Stimulated activated naive CD8-positive, alpha-beta T cell treated with anti-CD3 and anti-CD28 coated beads, Interleukin-15, Interleukin-2, amounts not matched to agents 100 U/mL and 50 U/mL, for 24 hours (primary cell): ENCODE results near the gene PSAT1.
A peak's percentile ranks its signal among the peaks of the same experiment; 100 is the strongest.

Source experiments
- ATAC-seq: fragments of 150-1000 bp; cut with Tn5 transposase; one replicate; pipeline ENCODE4 v1.10.0; 2021
- DNase-seq: peaks from one replicate; pipeline ENCODE4 v3.0.0; 2021

Gene PSAT1

GRCh38 chr9:78365748-78366697 is 69.1 kb downstream of the PSAT1 start:
- ATAC-seq = no peak
- no peak for DNase-seq

GRCh38 chr9:78366827-78367226 is 69.9 kb downstream of the PSAT1 start:
- DNase-seq (no peak), ATAC-seq (no peak)

GRCh38 chr9:78368236-78368635 is 71.3 kb downstream of the PSAT1 start:
- no peak for DNase-seq
- ATAC-seq = no peak

GRCh38 chr9:78369639-78370219 is 72.8 kb downstream of the PSAT1 start:
- DNase-seq (peak; percentile 68), ATAC-seq (peak; percentile 67)

- no peak for ATAC-seq
- DNase-seq = no peak
Measured at GRCh38 chr9:78370991-78371390, 74.1 kb downstream of the PSAT1 start.

- ATAC-seq = no peak
- no peak for DNase-seq
Measured at GRCh38 chr9:78371981-78372380, 75.1 kb downstream of the PSAT1 start.
